Activated T-cell treated with anti-CD3 and anti-CD28 coated beads for 4 hours (primary cell): ENCODE results near the gene FXYD7.
"Not testable (repeated sequence)": the region's sequence is repeated elsewhere in the genome, so short reads cannot be mapped to it uniquely, and the experiment has no call there.

Source experiments
- DNase-seq: peaks from one replicate; pipeline ENCODE4 v3.0.0-alpha.2; 2020

FXYD7 gene

GRCh38 chr19:35167251-35168119, 24.4 kb downstream of the FXYD7 start:
- no peak for DNase-seq

GRCh38 chr19:35168196-35168595, 25.1 kb downstream of the FXYD7 start:
- DNase-seq = no peak

GRCh38 chr19:35169221-35169995, 26.4 kb downstream of the FXYD7 start:
- DNase-seq = no peak

- no peak for DNase-seq
Measured at GRCh38 chr19:35170359-35171061, 27.5 kb downstream of the FXYD7 start.

- DNase-seq = no peak
Measured at GRCh38 chr19:35171730-35172129, 28.7 kb downstream of the FXYD7 start.

- no peak for DNase-seq
Measured at GRCh38 chr19:35174226-35174625, 31.2 kb downstream of the FXYD7 start.

GRCh38 chr19:35176181-35176570, 33.1 kb downstream of the FXYD7 start:
- no peak for DNase-seq

GRCh38 chr19:35177377-35178274, 34.6 kb downstream of the FXYD7 start:
- no peak for DNase-seq

- DNase-seq = no peak
Measured at GRCh38 chr19:35178701-35179100, 35.6 kb downstream of the FXYD7 start.

GRCh38 chr19:35179830-35180229, 36.8 kb downstream of the FXYD7 start:
- DNase-seq = no peak

GRCh38 chr19:35181387-35181786, 38.3 kb downstream of the FXYD7 start:
- DNase-seq = no peak

GRCh38 chr19:35184267-35184666, 41.2 kb downstream of the FXYD7 start:
- no peak for DNase-seq

- no peak for DNase-seq
Measured at GRCh38 chr19:35184884-35185283, 41.8 kb downstream of the FXYD7 start.

- no peak for DNase-seq
Measured at GRCh38 chr19:35194012-35194984, 51.2 kb downstream of the FXYD7 start.

GRCh38 chr19:35195830-35196229, 52.8 kb downstream of the FXYD7 start:
- DNase-seq = no peak

- DNase-seq = not testable (repeated sequence)
Measured at GRCh38 chr19:35196861-35197260, 53.8 kb downstream of the FXYD7 start.

- DNase-seq = no peak
Measured at GRCh38 chr19:35199481-35199880, 56.4 kb downstream of the FXYD7 start.

GRCh38 chr19:35202722-35203688, 60.0 kb downstream of the FXYD7 start:
- no peak for DNase-seq
